Activated T-helper 17 cell treated with anti-CD3 and anti-CD28 coated beads, Interleukin-2, amount 50 U/mL, for 72 hours (primary cell): Measurements from ENCODE around the gene SENP3. TPM values are rescaled to one million over a fixed set of nuclear protein-coding genes. Genes with fewer than 3 reads are reported as not detected.

Experiments
- total RNA-seq, 2 donors: library from RNA; stranded (reverse); gene quantifications; one replicate each; pipeline ENCODE4 v1.2.3, GENCODE V29; 2022

Gene SENP3
- total RNA-seq, 2 donors from 2014 or later: 28.9 to 59.3 TPM

Other genes with a start within 250 kb of the SENP3 start
- gene GPS2, start 246.6 kb upstream of the SENP3 start, total RNA-seq: 10 to 100 TPM; 38.3 to 65.6 TPM
- 10 to 100 TPM; 22.9 to 33.0 TPM for gene NEURL4, start 232.6 kb upstream of the SENP3 start, total RNA-seq
- 100 to 1,000 TPM; 527 to 774 TPM for gene ACAP1, start 225.4 kb upstream of the SENP3 start, total RNA-seq
- 10 to 100 TPM; 14.0 to 96.8 TPM for gene KCTD11, start 209.8 kb upstream of the SENP3 start, total RNA-seq
- gene TMEM95, start 206.8 kb upstream of the SENP3 start, total RNA-seq: 1 to 10 TPM in 1 of 2 donors, under 1 TPM in 1; 0.22 to 1.1 TPM
- 1 to 10 TPM; 2.9 to 4.8 TPM for gene TNK1, start 180.8 kb upstream of the SENP3 start, total RNA-seq
- 10 to 100 TPM; 62.8 to 94.4 TPM for gene PLSCR3, start 167.4 kb upstream of the SENP3 start, total RNA-seq
- 10 to 100 TPM; 64.1 to 69.7 TPM for gene TMEM256, start 157.8 kb upstream of the SENP3 start, total RNA-seq
- gene NLGN2, start 154.1 kb upstream of the SENP3 start, total RNA-seq: 10 to 100 TPM in 1 of 2 donors, 1 to 10 TPM in 1; 4.5 to 21.7 TPM
- gene SPEM1, start 141.6 kb upstream of the SENP3 start, total RNA-seq: not detected
- not detected for gene SPEM2, start 136.3 kb upstream of the SENP3 start, total RNA-seq
- not detected for gene SPEM3, start 133.1 kb upstream of the SENP3 start, total RNA-seq
- 10 to 100 TPM; 17.7 to 18.0 TPM for gene TMEM102, start 126.5 kb upstream of the SENP3 start, total RNA-seq
- gene FGF11, start 122.4 kb upstream of the SENP3 start, total RNA-seq: 10 to 100 TPM in 1 of 2 donors, 1 to 10 TPM in 1; 4.4 to 16.9 TPM
- gene CHRNB1, start 116.9 kb upstream of the SENP3 start, total RNA-seq: 10 to 100 TPM; 10.9 to 13.0 TPM
- gene ZBTB4, start 82.3 kb upstream of the SENP3 start, total RNA-seq: 10 to 100 TPM; 18.9 to 27.5 TPM
- gene SLC35G6, start 80.5 kb upstream of the SENP3 start, total RNA-seq: not detected
- 100 to 1,000 TPM; 256 to 308 TPM for gene POLR2A, start 77.6 kb upstream of the SENP3 start, total RNA-seq
- gene TNFSF12, start 12.9 kb upstream of the SENP3 start, total RNA-seq: 10 to 100 TPM; 27.4 to 44.2 TPM
- gene TNFSF13, start 3.2 kb upstream of the SENP3 start, total RNA-seq: 1 to 10 TPM; 1.5 to 1.9 TPM
- gene CD68, start 17.7 kb downstream of the SENP3 start, total RNA-seq: 10 to 100 TPM; 17.5 to 51.8 TPM
- gene MPDU1, start 21.9 kb downstream of the SENP3 start, total RNA-seq: 10 to 100 TPM; 58.3 to 96.4 TPM
- under 1 TPM in 1 of 2 donors, not detected in 1; 0.90 TPM for gene SOX15, start 28.2 kb downstream of the SENP3 start, total RNA-seq
- gene FXR2, start 53.0 kb downstream of the SENP3 start, total RNA-seq: 10 to 100 TPM; 34.4 to 37.0 TPM
- 10 to 100 TPM; 25.5 to 62.7 TPM for gene SAT2, start 65.9 kb downstream of the SENP3 start, total RNA-seq
- gene SHBG, start 68.2 kb downstream of the SENP3 start, total RNA-seq: under 1 TPM in 1 of 2 donors, not detected in 1; 0.71 TPM
- under 1 TPM; 0.06 to 0.42 TPM for gene ATP1B2, start 89.0 kb downstream of the SENP3 start, total RNA-seq
- 100 to 1,000 TPM in 1 of 2 donors, 10 to 100 TPM in 1; 79.0 to 137 TPM for gene TP53, start 125.6 kb downstream of the SENP3 start, total RNA-seq
- 10 to 100 TPM; 18.0 to 32.9 TPM for gene WRAP53, start 126.6 kb downstream of the SENP3 start, total RNA-seq
- not detected for gene EFNB3, start 143.3 kb downstream of the SENP3 start, total RNA-seq
- under 1 TPM in 1 of 2 donors, not detected in 1; 0.06 TPM for gene DNAH2, start 155.8 kb downstream of the SENP3 start, total RNA-seq